GM21367 (cell line): ENCODE results near the gene GABRR3.
A peak's percentile ranks its signal among the peaks of the same experiment; 100 is the strongest.
"Not testable (repeated sequence)": the region's sequence is repeated elsewhere in the genome, so short reads cannot be mapped to it uniquely, and the experiment has no call there.

ENCODE experiments used
- ATAC-seq: cut with Tn5 transposase; IDR thresholded peaks from one replicate; pipeline ENCODE4 v1.9.1; 2021; ENCODE audit not compliant: unreplicated experiment

GABRR3 gene

DNA sequence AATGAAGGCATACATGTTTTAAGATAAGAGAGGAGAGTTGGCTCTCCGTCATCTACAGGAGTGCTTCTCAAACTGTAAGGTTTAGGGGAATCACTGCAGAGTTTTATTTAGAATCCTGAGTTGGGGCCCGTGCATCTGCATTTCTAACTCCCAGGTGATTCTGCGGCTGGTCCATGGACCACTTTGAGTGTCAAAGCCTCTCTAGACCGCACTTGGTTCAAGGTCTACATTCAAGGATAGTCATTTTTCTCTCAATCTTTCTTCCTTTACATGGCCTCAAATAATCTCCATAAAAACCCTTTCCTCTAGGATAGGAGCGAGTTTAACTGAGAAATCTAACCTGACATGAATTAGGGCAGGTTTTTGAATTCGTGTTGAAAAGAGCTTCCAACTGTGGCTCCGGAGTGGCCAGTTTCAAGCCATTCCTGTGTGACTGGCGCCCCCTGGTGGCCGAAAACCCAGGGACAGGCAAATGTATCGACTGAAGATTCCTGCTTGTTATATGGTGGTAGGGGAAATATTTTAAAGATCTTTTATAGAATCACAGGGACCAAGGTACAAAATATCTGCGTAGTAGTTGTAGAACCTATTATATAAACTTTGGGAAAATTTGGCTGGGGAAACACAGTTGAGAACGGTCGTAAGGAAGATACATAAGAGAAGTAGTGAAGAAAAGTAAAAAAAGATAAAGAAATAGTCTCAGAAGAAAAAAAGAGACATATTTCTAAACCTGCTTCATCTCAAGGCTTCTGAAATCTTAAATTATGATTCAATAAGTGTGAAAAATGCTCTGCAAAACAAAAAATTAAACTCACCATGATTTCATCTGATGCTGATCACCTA, 11.9 kb downstream of the GABRR3 start:
- peak; percentile 78 for ATAC-seq

- ATAC-seq = no peak
Observed at GRCh38 chr3:98021830-98022560, 13.1 kb downstream of the GABRR3 start.

DNA sequence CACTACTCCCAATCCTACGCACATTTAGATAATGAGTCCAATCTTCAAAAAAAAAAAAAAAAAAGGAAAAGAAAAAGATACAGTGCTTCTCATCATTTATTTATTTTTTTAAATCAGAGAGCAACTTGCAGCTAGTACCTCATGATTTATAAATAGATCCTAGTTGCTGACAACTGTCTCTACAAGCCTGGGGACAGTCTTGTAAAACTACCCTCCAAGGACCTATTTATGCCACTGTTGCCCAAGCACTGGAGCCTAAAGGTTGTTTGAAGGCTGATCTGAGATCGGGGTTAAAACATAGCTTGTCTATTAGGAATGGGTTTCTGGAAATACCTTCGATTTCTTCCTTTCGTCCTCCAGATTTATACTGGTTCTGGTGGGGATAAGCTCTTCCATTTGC, 14.7 kb downstream of the GABRR3 start:
- ATAC-seq = no peak

GRCh38 chr3:98018301-98018700, 16.8 kb downstream of the GABRR3 start:
- no peak for ATAC-seq

DNA sequence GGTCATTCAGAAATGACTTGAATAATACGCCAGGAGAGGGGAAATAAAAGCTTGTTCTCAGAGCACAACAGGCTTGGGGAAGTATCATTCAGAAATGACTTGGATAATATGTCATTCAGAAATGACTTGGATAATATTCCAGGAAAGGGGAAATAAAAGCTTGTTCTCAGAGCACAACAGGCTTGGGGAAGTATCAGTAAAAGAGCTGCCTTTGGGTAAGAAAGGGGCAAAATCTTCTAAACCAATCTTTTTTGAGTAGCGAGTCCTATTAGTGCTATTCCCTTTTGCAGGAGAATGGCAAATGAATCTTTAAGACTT, 20.9 kb downstream of the GABRR3 start:
- no peak for ATAC-seq

GRCh38 chr3:98013411-98014267, 21.5 kb downstream of the GABRR3 start:
- ATAC-seq = no peak

- no peak for ATAC-seq
Observed at GRCh38 chr3:98012979-98013378, 22.1 kb downstream of the GABRR3 start.

DNA sequence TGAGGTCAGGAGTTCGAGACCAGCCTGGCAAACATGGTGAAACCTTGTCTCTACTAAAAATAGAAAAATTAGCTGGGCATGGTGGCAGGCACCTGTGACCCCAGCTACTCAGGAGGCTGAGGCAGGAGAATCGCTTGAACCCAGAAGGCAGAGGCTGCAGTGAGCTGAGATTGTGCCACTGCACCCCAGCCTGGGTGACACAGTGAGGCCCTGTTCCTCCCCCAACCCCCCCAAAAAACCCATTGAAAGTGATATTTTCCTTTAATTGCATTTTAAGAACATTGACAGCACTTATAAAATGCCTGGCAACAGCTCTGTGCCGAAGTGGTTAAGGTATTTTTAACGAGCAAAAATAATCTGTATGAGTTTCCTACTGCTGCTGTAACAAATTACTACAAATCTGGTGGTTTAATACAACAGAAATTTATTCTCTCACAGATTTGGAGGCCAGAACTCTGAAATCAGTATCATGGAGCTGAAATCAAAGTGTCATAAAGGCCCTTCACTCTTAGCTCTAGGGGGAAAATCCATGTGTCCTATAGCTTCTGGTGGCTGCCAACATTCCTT, 24.1 kb downstream of the GABRR3 start:
- not testable (repeated sequence) for ATAC-seq

DNA sequence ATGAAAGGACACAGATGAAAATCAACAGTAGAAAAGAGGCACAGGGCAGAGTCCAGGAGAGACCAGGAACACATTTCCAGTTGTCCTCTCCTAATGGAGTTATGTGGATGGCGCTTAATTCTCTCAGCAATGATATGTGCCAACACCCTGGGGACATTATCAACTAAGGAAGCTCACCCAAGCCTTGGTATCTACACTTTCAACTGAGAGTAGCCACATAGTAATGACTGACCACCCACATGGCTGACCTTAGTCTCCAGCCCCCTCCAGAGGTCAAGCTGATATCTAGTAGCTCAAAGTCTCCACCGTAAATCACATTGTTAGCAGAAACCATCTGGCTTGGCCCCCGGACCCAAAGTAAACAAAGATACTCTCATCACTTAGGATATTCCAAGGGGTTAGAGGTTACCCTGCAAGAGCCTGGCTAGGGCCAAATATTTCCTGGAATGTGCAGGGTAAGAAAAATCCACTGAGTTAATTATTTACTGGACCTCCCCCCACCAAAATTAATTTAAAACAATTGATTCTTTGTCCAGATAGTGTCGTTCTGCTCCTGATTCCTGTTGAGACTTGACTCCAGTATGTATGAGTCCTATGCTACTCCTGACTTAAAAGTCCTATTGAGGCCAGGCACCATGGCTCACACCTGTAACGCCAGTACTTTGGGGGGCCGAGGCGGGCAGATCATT, 24.8 kb downstream of the GABRR3 start:
- no peak for ATAC-seq

- peak; percentile 74 for ATAC-seq
Observed at GRCh38 chr3:98008855-98009254, 26.3 kb downstream of the GABRR3 start.

DNA sequence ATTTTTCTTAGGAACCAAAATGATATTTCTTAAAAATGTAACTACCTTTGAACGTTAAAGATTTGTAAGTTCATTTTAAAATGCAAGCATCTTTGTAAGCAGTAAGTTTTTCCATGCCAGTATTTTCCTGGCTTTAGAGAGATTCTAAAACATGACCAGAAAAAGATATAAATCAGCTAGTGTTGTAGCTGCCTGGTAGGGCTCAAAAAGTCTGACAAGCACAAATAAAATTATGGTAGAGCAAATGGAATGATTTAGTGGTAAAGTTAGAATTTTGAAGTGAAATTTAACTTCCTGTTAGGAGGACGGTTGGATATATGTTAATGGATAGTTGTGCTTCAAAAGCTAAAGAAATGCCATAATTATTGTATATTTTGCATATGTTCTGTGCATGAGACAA, 29.7 kb downstream of the GABRR3 start:
- no peak for ATAC-seq

- no peak for ATAC-seq
Observed at GRCh38 chr3:98004721-98005120, 30.4 kb downstream of the GABRR3 start.

DNA sequence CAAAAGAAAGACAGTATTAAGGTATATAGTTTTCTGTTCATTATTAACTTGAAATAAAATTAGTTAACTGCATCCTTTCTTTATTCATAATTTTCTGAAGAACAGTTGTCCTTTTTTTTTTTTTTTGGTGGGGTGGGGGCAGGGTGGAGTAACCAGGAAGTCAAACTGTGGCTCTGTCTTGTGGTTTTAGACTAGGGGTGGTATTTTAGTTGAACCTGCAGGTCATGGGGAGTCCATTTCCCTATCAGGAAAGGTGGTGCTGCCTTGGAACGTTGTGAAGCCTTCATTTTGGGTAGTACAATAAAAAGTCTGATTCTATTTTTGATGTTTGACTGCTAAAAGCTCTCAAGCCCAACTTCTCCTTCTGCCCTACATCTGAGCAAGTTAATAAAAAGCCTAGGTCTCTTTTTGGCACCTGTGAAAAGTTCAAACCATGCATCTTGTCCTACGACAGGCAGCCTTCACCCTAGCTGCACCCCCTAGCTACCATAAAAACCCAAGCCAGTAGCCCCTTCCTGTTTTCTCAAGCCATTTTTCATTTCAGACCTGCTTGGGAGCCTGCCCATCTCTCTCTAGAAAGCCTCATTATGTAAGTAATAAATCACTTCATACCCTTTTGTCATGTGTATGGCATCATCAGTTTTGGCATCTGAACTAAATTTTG, 31.7 kb downstream of the GABRR3 start:
- ATAC-seq = peak; percentile 51

DNA sequence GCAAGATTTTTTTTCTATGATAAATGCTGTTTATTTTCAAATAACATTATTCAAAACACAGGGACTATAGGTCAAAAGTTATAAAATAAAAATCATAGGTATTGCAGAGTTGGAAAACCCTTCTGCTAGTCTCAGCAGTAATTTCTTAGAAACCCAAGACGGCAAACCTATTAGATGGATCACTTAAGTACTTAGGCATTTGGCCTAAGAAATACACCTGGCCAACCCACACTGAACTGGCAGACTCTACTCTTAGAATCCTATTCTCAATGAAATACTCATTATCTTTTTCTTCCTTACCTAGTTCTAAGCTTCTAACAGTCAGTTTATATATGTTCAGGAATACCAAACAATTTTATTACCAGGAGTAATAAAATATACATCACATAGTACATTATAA, 32.4 kb downstream of the GABRR3 start:
- no peak for ATAC-seq

DNA sequence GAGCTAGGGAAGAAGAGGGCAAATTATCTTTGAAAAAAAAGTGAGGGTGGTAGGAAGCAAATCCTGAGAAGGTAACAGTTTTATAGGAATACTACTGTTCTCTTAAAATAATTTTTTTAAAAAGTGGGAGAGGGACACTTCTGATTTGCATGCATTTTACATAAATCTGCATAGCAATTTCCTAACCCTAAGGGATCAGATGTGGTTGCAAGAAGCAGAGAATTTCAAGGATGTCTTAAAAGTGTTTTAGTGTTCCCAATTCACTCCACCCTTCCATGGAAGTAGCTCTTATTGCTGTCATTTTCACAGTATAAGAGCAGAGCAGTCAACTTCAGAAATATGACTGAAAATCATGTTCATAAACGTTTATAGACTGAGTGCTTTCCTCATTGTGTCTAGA, 35.1 kb downstream of the GABRR3 start:
- no peak for ATAC-seq

GRCh38 chr3:97999103-97999502, 36.0 kb downstream of the GABRR3 start:
- ATAC-seq = no peak

DNA sequence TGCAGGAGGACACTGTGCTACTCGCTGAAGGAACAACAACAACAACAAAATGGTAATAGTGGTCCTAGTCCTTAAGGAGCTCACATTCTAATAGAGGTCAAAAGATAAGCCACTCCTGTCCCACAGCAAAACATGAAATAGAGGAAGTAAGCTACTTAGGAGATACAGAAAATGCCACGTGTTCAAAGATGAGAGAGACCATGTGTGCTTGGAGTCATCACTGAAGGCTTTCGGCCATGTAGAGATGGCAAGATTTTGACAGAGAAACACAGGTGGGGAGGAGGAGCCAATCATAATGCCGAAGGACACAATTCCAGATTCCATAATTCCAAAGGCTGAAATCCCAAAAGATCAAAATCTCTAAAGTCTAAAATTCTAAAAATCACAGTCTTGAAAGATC, 38.1 kb downstream of the GABRR3 start:
- no peak for ATAC-seq

DNA sequence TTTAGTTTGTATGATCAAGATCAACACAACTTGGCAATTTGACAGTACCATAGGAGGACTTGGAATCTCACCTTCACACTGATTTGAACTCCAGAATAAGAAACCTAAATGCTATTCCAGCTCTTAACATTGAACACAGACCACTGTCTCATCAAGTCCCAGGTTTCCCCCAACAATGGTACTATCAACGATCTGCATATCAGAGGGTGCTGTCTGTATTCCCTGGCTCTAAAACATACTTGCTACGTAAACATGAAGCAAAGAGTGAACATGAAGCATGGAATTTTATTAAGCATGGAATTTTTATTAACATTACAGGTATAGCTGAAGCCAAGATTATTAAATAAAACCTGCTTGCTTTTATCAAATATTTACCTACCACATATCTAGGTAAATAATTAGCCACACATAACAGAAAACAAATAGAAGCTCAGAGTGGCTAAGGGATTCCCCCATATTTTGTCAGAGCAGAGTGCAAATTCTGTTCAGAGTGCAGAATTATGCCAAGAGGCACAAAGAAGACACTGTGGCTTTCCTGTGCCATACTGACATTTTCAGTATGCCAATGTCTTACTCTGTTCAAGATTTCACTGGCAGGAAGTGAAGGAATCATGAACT, 40.7 kb downstream of the GABRR3 start:
- no peak for ATAC-seq

DNA sequence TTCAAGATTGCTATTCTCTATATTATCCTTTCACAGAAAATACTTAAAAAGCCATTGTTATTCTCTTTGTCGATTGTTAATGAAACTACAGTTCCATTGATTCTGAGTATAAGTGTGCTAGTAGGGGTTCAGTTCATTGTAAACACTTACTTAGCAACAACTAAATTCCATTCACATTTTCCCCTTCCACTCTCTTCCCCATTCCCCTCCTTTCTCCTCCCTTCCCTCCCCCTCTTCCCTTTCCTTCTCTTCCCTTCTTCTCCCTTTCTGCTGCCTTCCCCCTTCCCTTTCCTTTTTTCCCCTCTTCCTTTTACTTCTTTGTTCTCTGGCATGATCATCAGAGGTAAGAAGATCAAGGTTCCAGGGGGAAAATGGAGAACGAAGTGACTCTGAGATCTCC, 41.6 kb downstream of the GABRR3 start:
- no peak for ATAC-seq
